ENCODE measurements around the gene C3. TPM values are rescaled to one million over a fixed set of nuclear protein-coding genes. Genes with fewer than 3 reads are reported as not detected.

C3 gene
- total RNA-seq, 2 experiments from 2014 or later: 0.81 to 0.94 TPM

- Mint-ChIP-seq H3K27ac (no peak overlapping the region), H3K9me3 (no peaks in the 10 kb centered on the region), H3K4me3 (no peak overlapping the region), H3K4me1 (ENCODE audit: low read depth) (no peaks in the 10 kb centered on the region), H3K27me3 (ENCODE audit: low read depth) (no peaks in the 10 kb centered on the region), H3K36me3 (ENCODE audit: low read depth) (no peaks in the 10 kb centered on the region)
- DNase-seq: no peak
- intact Hi-C loops (cut with micrococcal nuclease): no loop called here
- CTCF ChIA-PET: no interaction called here
Measured at GRCh38 chr19:6690160-6690885, 30.1 kb downstream of the C3 start.

DNA sequence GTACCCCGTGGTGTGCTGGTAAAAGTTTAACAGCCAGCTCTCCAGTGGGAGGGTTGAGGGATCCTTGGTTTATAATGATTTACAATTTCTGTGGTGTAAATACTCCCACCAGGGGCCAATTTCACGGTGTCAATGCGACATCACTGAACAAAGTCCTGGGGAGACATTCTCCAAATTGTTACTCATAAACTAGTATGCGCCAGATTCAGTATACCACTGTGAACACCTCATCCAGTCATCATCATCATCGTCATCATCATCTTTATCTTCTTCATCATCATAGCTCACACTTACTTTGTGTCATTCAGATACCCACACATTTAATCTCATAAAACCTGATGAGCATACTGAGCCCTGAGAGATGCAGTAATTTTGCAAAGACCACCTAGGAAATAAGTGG is 33.3 kb downstream of the C3 start:
- no peaks in the 10 kb centered on the region for H3K4me1 Mint-ChIP-seq (ENCODE audit: low read depth)
- intact Hi-C loops (cut with micrococcal nuclease): no loop called here
- no peak overlapping the region for H3K27ac Mint-ChIP-seq
- no peaks in the 10 kb centered on the region for H3K27me3 Mint-ChIP-seq (ENCODE audit: low read depth)
- H3K9me3 Mint-ChIP-seq: no peaks in the 10 kb centered on the region
- H3K4me3 Mint-ChIP-seq: no peak overlapping the region
- no peaks in the 10 kb centered on the region for H3K36me3 Mint-ChIP-seq (ENCODE audit: low read depth)
- no peak for DNase-seq
- CTCF ChIA-PET: interaction anchor here (0.6 to 1.0 kb wide), 3 partner anchors 10 to 321 kb away, joined by 3 to 4 read pairs (median 3); no protein-coding TSS in a partner anchor

DNA sequence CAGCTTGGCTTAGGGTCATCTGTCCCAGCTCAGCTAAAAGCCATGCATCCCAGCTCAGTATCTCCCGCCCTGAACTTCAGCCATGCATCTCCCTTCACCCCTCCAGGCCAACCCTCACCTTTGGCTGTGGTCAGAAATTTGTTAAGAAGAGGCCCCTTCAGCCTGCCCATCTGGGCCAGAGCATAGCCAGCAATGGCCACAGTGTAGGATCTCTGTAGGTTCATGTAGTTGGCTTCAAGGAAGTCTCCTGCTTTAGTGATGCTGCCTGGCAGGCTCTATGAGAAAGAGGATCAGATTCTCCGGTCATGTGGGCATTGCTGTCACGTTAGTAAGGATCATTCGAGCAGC is 33.8 kb downstream of the C3 start:
- Mint-ChIP-seq H3K4me1 (ENCODE audit: low read depth) (no peaks in the 10 kb centered on the region), H3K36me3 (ENCODE audit: low read depth) (no peaks in the 10 kb centered on the region), H3K4me3 (no peak overlapping the region), H3K27me3 (ENCODE audit: low read depth) (no peaks in the 10 kb centered on the region), H3K27ac (no peak overlapping the region), H3K9me3 (no peaks in the 10 kb centered on the region)
- intact Hi-C loops (cut with micrococcal nuclease): no loop called here
- no peak for DNase-seq
- CTCF ChIA-PET: interaction anchor here (1.0 kb wide), 1 partner anchor 11 kb away, joined by 4 read pairs; no protein-coding TSS in a partner anchor

GRCh38 chr19:6685962-6686627 is 34.4 kb downstream of the C3 start:
- no peaks in the 10 kb centered on the region for H3K4me1 Mint-ChIP-seq (ENCODE audit: low read depth)

DNA sequence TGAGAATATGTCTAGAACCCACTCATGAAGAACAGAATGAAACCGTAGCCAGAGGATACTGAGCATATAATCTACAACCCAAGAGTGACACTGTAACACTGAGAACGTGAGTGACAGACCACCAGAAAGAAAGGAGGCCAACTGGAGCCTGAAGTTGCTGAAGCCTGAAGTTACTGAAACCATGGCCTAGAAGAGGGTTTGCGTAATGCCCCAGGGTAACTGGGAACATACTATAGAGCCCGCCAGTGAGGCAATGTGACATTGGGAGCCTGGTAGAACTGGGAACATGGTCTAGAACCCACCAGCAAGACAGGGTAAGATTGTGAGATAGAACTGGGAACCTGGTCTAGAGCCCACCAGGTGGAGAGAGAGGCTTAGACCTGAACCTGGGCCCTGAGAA is 35.0 kb downstream of the C3 start:
- Mint-ChIP-seq H3K36me3 (ENCODE audit: low read depth) (no peaks in the 10 kb centered on the region), H3K9me3 (peaks cover 2% of the 10 kb centered on the region), H3K4me1 (ENCODE audit: low read depth) (no peaks in the 10 kb centered on the region), H3K27me3 (ENCODE audit: low read depth) (no peaks in the 10 kb centered on the region), H3K27ac (no peak overlapping the region), H3K4me3 (no peak overlapping the region)
- DNase-seq: no peak
- intact Hi-C loops (cut with micrococcal nuclease): no loop called here
- CTCF ChIA-PET: no interaction called here

More at GRCh38 chr19:6685962-6686627, 34.4 kb downstream of the C3 start:
- no peak overlapping the region for H3K27ac Mint-ChIP-seq
- no peaks in the 10 kb centered on the region for H3K27me3 Mint-ChIP-seq (ENCODE audit: low read depth)
- no peaks in the 10 kb centered on the region for H3K36me3 Mint-ChIP-seq (ENCODE audit: low read depth)
- H3K4me3 Mint-ChIP-seq: no peak overlapping the region
- no peaks in the 10 kb centered on the region for H3K9me3 Mint-ChIP-seq
- intact Hi-C loops (cut with micrococcal nuclease): no loop called here
- DNase-seq: no peak
- CTCF ChIA-PET: interaction anchor here (1.0 kb wide), 1 partner anchor 11 kb away, joined by 4 read pairs; no protein-coding TSS in a partner anchor

DNA sequence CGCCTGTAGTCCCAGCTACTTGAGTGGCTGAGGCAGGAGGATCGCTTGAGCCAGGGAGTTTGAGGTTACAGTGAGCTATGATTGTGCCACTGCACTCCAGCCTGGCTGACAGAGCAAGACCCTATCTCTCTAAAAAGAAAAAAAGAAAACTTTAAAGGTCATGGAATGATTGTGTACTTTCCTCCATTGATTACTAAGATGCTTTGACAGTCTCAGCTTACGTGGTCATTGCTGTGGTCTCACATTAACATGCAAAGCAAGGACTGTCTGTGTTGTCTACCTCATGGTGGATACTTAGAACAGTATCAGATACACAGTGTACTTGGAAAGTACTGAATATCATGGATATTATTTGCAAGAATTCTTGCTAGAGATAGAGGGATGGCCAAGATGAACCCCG is 36.5 kb downstream of the C3 start:
- no peak for DNase-seq
- H3K4me3 Mint-ChIP-seq: no peak overlapping the region
- peaks cover 10% of the 10 kb centered on the region for H3K4me1 Mint-ChIP-seq (ENCODE audit: low read depth)
- no peak overlapping the region for H3K27ac Mint-ChIP-seq
- intact Hi-C loops (cut with micrococcal nuclease): no loop called here
- H3K36me3 Mint-ChIP-seq (ENCODE audit: low read depth): peaks cover 3% of the 10 kb centered on the region
- H3K27me3 Mint-ChIP-seq (ENCODE audit: low read depth): no peaks in the 10 kb centered on the region
- CTCF ChIA-PET: no interaction called here
- H3K9me3 Mint-ChIP-seq: peaks cover 13% of the 10 kb centered on the region

GRCh38 chr19:6682607-6683128 is 37.8 kb downstream of the C3 start:
- H3K27me3 Mint-ChIP-seq (ENCODE audit: low read depth): no peaks in the 10 kb centered on the region
- H3K9me3 Mint-ChIP-seq: peaks cover 19% of the 10 kb centered on the region
- intact Hi-C loops (cut with micrococcal nuclease): no loop called here
- no peak for DNase-seq
- H3K27ac Mint-ChIP-seq: no peak overlapping the region
- CTCF ChIA-PET: no interaction called here
- H3K36me3 Mint-ChIP-seq (ENCODE audit: low read depth): peaks cover 3% of the 10 kb centered on the region
- no peak overlapping the region for H3K4me3 Mint-ChIP-seq
- peaks cover 23% of the 10 kb centered on the region for H3K4me1 Mint-ChIP-seq (ENCODE audit: low read depth)

GRCh38 chr19:6680141-6680540 is 40.3 kb downstream of the C3 start:
- CTCF ChIA-PET: no interaction called here

GRCh38 chr19:6679139-6679538 is 41.3 kb downstream of the C3 start:
- Mint-ChIP-seq H3K36me3 (ENCODE audit: low read depth) (peaks cover 3% of the 10 kb centered on the region), H3K27me3 (ENCODE audit: low read depth) (no peaks in the 10 kb centered on the region), H3K4me3 (no peak overlapping the region), H3K9me3 (peaks cover 20% of the 10 kb centered on the region), H3K27ac (peak overlapping the region; percentile 64), H3K4me1 (ENCODE audit: low read depth) (peaks cover 49% of the 10 kb centered on the region)
- no peak for DNase-seq
- CTCF ChIA-PET: no interaction called here
- intact Hi-C loops (cut with micrococcal nuclease): loop anchor here (2.0 to 5.0 kb wide), 2 partner anchors 122 to 213 kb away; no protein-coding TSS in a partner anchor

More at GRCh38 chr19:6680141-6680540, 40.3 kb downstream of the C3 start:
- intact Hi-C loops (cut with micrococcal nuclease): no loop called here
- Mint-ChIP-seq H3K36me3 (ENCODE audit: low read depth) (peaks cover 3% of the 10 kb centered on the region), H3K27ac (no peak overlapping the region), H3K27me3 (ENCODE audit: low read depth) (no peaks in the 10 kb centered on the region), H3K4me3 (no peak overlapping the region), H3K4me1 (ENCODE audit: low read depth) (peaks cover 39% of the 10 kb centered on the region), H3K9me3 (peaks cover 20% of the 10 kb centered on the region)
- no peak for DNase-seq

DNA sequence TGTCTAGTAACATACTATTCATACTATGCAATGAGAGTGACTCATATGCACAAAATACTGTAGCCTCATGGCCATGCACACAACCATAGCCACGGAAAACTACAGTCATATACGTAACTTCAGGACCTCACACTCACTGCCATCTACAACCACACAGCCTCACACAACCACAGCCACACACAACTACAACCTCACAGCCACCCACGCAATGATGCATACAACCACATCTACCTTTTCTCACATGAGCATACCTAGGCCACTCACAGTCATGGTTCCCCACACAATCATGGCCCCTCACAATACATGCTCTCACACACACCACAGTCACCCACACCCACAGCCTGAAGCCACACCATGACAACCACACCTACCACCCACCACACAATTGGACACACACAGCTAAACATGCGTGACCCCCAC is 41.8 kb downstream of the C3 start:
- DNase-seq: peak; percentile 81
- H3K36me3 Mint-ChIP-seq (ENCODE audit: low read depth): peaks cover 3% of the 10 kb centered on the region
- peaks cover 20% of the 10 kb centered on the region for H3K9me3 Mint-ChIP-seq
- H3K4me3 Mint-ChIP-seq: no peak overlapping the region
- CTCF ChIA-PET: no interaction called here
- H3K27ac Mint-ChIP-seq: peak overlapping the region; percentile 64
- intact Hi-C loops (cut with micrococcal nuclease): loop anchor here (1.0 to 5.0 kb wide), 3 partner anchors 8 to 214 kb away; partner anchors contain the start of gene TNFSF14
- H3K27me3 Mint-ChIP-seq (ENCODE audit: low read depth): no peaks in the 10 kb centered on the region
- H3K4me1 Mint-ChIP-seq (ENCODE audit: low read depth): peaks cover 53% of the 10 kb centered on the region

- CTCF ChIA-PET: interaction anchor here (0.6 to 0.9 kb wide), 3 partner anchors 9 to 46 kb away, joined by 3 to 4 read pairs (median 3); no protein-coding TSS in a partner anchor
- Mint-ChIP-seq H3K27ac (no peak overlapping the region), H3K9me3 (peaks cover 20% of the 10 kb centered on the region), H3K4me3 (no peak overlapping the region), H3K36me3 (ENCODE audit: low read depth) (peaks cover 3% of the 10 kb centered on the region), H3K27me3 (ENCODE audit: low read depth) (no peaks in the 10 kb centered on the region), H3K4me1 (ENCODE audit: low read depth) (peaks cover 56% of the 10 kb centered on the region)
- DNase-seq: peak; percentile 53
- intact Hi-C loops (cut with micrococcal nuclease): loop anchor here (1.0 to 5.0 kb wide), 3 partner anchors 8 to 214 kb away; partner anchors contain the start of gene TNFSF14
Measured at GRCh38 chr19:6677883-6678689, 42.4 kb downstream of the C3 start.

DNA sequence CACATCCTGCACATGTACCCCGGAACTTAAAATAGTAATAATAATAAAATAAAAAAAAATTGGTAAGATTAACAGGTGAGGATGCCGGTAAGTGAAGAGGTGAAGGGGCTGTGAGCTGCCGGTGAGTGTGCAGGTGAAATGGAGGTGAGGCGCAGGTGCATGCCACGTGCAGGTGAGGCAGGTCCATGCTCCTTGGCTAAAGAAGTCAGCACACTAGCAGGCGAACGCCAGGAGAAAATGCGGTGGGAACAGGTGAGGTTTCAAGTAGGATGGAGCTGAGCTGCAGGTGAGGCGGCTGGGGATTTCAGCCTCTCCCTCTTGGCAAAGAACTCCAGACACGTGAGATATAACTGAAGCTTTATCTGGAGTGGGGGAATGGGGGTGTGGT is 43.0 kb downstream of the C3 start:
- no peaks in the 10 kb centered on the region for H3K27me3 Mint-ChIP-seq (ENCODE audit: low read depth)
- peaks cover 20% of the 10 kb centered on the region for H3K9me3 Mint-ChIP-seq
- intact Hi-C loops (cut with micrococcal nuclease): loop anchor here (5.0 kb wide), 1 partner anchor 215 kb away; no protein-coding TSS in a partner anchor
- no peak overlapping the region for H3K27ac Mint-ChIP-seq
- H3K36me3 Mint-ChIP-seq (ENCODE audit: low read depth): peaks cover 3% of the 10 kb centered on the region
- CTCF ChIA-PET: interaction anchor here (0.6 to 0.9 kb wide), 3 partner anchors 10 to 46 kb away, joined by 3 to 4 read pairs (median 3); no protein-coding TSS in a partner anchor
- DNase-seq: no peak
- no peak overlapping the region for H3K4me3 Mint-ChIP-seq
- H3K4me1 Mint-ChIP-seq (ENCODE audit: low read depth): peaks cover 61% of the 10 kb centered on the region

Data from activated naive CD4-positive, alpha-beta T cell treated with anti-CD3 and anti-CD28 coated beads for 36 hours (primary cell).